HG03442 (cell line): ENCODE results near the gene PHF3.

Source experiments
- ATAC-seq: cut with Tn5 transposase; IDR thresholded peaks from one replicate; pipeline ENCODE4 v1.9.1; 2021; ENCODE audit warnings: mild to moderate bottlenecking, moderate library complexity; ENCODE audit not compliant: unreplicated experiment

Gene PHF3

GRCh38 chr6:63764318-63764916 is 128.8 kb downstream of the PHF3 start:
- ATAC-seq = no peak
